GM21737 (cell line): ENCODE data around the gene SALL4.
"Not testable (repeated sequence)": the region's sequence is repeated elsewhere in the genome, so short reads cannot be mapped to it uniquely, and the experiment has no call there.

Experiments
- ATAC-seq: cut with Tn5 transposase; IDR thresholded peaks from one replicate; pipeline ENCODE4 v1.9.1; 2021; ENCODE audit warnings: mild to moderate bottlenecking, moderate library complexity; ENCODE audit not compliant: unreplicated experiment

Gene SALL4

DNA sequence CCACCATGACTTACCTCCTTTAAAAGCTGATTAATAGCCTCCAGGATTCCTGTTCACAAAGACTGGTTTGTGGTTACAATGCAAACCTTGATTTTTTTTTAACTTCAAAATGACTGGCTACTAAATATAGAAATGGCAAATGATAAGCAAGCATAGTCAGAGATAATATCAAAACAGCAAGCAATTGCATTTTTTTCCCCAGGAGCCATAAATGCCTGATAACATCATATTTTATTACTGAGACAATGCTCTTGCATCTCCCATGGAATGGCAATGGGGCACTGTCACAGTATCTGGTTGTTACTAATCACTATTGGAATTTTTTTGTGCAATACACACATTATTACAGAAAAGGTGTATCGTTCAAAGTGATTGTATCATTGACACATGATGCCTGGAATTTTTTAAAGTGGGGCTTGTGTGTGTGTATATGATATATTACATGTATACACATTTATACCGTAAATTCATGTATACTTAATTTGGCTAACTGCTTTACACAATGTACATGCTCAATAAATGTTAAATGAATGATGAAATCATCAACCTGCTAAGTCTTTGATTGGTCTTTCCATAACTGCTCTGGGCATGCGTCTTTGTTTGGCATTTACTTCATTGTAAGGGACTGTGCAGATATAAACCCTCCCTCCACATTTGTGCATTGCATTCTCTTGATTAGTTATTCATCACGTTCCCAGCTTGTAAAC, 980 bp upstream of the SALL4 start:
- ATAC-seq, result no peak

DNA sequence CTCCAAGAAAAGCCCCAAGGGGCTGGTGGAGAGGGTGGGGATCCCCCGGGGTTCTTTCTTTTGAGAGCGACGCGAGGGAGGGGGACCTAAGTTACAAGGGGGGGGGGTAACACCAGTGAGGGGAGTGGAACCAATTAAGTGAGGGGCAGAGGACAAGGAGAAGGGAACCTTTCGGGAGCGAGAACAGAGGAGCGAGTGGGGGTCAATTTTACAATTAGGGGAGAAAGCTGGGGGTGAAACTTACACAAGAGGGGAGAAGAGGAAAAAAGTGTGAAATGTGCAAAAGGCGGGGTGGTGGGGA, 548 bp downstream of the SALL4 start:
- no peak for ATAC-seq

DNA sequence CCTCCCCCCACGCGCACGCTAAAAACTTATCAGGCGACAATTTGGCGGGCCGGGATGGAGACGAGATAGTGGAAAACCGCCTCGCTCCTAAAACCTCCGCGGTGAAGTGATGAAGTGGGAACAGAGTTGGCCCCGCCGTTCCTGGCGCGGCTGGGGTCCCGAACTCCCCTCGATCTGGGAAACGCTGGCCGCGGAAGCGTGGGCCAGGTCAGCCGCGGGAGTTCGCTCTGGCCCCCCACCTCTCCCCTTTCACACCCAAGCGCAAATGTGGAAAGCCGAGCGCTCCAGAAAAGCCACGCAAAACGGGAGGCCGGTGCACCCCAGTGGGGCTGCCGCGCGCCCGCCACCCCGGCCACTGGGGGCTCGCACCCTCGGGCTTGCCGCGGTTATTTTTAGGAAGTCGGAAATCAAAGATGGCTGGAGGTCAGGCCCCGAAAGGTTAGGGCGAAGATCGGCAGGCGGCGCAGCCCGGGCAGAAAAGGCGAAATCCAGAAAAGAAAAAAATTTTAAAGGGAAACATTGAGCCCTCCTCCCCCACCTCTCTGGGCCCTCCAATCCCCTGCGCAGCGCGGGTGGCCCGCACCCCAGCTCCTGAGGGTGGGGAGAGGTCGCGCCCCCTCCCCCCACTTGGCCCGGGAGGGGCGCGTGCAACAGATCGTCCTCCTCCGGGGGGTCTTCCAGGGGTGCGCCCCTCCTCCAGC, 1.0 kb downstream of the SALL4 start:
- no peak for ATAC-seq

DNA sequence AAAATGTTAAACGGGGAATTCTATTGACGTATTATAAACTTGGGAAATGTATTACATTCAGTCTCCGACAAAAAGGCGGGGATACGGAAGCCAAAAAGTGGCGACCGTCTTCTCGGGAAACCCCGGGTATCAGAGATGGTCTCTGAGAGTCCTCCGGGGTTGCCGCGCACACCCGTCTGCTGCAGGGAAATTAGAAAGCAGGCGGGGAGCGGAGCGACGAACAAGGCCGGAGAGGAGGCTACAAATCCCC, 1.5 kb downstream of the SALL4 start:
- no peak for ATAC-seq

DNA sequence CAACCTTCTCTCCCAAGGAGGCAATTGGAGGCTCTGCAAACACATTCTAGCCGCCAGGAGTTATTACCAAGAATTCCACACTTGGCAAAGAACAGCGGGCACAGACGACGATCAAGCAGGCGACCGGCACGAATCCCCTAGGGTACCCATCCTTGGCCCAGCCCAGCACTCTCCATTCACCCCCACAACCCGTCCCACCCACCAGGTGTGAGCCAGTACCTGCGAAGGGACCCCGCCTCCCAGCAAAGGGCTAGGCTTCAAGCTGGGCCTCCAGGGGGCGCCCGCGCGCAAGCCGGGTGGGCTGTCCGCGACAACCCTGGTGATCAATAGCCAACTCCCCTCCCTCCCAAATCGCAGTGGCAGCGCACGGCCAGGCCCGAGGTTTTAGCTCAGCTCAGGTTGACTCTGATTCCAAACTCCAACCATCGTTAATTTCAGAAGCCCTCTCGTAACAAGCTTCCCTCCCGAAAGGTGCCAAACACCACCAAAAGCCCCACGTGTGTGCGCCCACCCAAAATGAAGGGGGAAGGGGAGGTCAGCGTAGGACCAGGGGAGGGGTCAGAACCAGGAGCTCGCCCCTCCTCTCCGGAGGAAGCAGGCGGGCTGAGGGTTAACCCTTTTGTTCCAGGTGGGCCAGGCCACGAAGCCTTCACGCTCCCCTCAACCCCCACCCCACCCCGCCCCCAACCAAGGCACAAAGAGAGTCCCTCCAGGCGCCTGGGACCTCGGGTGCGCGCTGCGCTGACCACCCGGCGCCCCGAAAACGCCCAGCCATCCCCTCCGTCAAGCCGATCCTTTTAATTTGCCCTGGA, 2.1 kb downstream of the SALL4 start:
- ATAC-seq, result no peak

DNA sequence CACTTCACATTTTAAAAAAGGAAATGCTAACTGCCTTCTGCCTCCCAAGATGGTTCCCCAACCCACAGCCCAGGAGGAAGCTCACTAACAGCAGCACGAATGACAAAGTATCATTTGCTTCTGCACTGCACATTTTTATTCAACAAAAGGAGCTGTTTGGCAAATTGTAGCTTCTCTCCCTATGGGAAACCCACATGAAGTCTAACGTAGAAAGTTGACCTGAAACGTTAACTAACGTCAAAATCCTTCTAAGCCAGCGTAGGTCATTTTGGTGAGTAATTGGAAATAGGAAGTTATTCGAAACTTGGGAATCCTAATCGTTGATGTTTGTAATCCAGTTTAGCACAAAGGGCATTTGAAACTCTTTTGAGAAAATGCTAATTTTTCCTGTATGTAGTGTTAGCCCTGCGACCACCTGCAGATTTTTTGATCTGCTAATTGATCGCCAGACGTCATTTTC, 2.9 kb downstream of the SALL4 start:
- no peak for ATAC-seq

DNA sequence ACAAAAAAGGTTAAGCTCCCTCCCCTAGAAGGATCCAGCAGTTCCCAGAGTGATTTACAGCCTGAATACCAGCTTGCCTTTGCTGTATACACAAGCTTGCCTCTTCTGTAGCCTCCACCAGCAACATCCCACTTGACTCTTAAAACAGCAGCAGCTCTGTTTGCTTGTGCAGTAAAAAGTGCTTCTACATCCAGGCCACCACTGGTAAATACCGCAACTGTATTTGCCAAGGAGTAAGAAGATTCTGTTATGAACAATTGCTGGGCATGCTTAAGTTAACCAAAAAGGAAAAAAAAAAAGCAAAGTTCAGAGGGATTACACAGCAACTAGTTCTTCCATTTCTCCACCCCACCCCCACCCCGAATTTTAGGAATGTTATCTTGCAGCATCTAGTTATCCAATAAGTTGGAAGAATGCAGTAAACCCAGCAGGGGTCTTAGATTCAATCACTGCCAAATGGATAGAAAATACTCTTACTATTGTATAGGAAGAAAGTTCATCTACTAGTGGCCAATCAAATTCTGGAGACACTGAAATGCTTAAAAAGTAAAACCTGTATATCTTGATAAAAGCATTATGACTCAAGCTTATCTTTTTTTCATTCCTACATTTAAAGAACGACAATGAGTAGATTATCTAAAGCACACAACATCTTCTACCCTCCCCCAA, 4.8 kb downstream of the SALL4 start:
- no peak for ATAC-seq

DNA sequence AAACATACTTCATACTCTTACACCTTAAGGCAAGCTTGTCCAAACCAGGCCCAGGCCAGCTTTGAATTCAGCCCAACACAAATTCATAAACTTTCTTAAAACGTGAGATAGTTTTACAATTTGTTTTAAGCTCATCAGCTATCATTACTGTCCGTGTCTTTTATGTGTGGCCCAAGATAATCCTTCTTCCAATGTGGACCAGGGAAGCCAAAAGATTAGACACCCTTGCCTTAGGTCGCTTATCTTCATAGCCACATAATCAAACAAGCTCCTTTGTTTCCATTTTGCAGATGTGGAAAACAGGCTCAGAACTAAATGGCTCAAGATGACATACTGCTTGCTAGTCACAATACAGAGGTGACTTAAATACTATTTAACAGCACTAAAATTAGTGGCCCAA, 6.0 kb downstream of the SALL4 start:
- no peak for ATAC-seq

DNA sequence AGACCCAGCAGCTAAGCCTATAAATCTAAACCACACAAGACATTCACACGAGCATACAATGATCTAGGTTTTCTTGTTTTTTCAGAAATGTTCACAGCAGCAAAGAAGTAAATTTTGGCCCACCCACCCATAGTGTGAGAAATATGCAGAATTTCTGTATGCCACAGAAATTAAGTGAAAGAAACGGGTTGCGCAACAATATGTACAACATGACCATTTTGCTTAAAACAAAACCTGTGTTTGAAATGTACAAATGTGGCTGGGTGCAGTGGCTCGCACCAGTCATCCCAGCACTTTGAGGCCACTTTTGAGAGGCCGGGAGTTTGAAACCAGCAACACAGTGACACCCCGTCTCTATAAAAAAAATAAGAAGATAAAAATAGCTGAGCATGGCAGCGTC, 9.4 kb downstream of the SALL4 start:
- ATAC-seq, result no peak

DNA sequence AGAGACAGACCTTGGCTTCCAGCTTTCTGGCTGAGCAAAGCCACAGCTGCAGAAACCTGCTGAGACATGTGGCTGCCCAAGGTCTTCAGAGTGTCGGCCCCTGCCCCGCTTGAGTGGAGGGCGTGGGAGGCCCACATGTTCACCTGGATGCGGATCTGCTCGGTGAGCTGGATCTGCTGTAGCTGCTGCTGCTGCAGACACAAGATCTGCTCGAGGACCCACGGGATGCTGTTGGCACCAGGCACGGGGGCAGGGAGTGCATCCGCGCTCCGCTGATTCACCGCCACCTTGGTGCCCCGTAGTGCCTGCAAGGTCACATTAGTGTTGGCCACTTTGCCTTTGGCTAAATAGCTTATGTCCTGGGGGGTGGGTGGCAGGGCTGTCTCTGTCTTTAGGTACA, 10.7 kb downstream of the SALL4 start:
- ATAC-seq, result no peak

DNA sequence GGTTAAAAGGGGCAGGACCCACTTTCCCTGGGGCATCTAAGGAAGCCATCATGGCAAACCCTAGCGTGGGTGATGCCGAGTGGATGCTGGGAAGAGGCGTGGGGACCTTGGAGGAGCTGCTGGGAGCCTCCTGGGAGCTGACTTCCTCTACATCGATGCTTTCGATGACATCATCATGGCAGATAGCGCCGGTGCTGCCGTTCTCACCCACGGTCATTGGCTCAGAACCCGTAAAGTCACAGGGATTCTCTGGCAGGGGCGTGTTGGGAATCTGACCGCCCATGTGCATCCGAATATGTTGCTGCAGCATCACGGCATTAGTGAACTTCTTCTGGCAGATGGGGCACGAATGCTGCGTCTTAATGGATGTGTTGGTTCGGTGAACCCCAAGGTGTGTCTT, 12.1 kb downstream of the SALL4 start:
- ATAC-seq, result no peak

DNA sequence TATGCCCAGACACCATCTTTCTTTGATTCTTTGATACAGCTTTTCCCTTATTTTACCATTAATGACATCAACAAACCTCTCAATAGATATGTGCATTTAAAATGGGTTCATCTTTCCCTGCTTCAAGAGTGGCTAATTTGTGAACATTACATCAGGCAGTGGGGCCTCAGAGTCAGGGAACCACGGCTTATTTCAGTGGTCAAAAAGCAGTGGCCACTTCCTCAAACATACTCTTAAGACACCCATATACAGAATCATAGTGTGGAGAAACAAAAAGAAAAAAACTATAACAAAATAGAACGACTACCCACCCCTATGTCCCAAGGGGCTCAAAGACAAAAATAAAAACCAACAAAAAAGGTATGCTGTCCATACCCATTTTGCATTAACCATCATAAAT, 12.9 kb downstream of the SALL4 start:
- ATAC-seq, result no peak

DNA sequence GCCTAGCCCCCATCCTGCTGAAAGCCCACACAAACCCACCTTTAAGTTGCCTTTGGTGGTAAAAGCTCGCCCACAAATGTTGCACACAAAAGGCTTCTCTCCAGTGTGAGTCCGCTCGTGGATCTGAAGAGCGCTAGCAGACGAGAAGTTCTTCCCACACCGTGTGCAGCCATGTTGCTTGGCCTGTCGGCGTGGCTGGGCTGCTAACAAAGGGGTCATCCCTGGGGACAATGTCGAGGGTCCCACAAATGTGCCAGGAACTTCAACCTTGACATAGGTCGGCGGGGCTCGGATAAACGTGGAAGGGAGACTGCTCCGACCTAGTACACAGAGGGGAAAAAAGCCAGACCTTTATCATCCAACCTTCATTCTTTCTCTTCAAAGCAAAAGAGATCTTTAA, 13.5 kb downstream of the SALL4 start:
- ATAC-seq, result no peak

DNA sequence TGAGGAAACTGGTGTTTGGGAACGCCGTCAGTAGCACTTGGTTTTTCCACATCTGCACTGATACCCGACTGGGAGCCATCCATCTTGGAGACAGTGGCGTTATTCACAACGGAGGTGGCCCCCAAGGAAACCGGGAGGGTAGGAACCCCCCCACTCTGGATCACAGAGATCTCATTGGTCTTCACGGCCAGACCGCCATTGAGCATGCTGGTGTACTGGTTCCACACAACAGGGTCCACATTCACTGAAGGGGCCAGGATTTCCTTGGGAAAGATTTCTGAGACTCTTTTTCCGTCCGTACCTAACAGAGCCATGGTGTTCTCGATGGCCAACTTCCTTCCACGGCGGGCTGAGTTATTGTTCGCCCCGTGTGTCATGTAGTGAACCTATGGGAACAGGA, 18.0 kb downstream of the SALL4 start:
- ATAC-seq, result no peak

DNA sequence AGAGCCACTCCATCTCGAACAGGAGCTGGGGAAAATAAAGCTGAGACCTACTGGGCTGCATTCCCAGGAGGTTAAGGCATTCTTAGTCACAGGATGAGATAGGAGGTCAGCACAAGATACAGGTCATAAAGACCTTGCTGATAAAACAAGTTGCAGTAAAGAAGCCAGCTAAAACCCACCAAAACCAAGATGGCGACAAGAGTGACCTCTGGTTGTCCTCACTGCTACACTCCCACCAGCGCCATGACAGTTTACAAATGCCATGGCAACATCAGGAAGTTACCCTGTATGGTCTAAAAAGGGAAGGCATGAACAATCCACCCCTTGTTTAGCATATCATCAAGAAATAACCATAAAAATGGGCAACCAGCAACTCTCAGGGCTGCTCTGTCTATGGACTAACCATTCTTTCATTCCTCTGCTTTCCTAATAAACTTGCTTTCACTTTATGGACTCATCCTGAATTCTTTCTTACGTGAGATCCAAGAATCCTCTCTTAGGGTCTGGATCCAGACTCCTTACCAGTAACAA, 24.0 kb downstream of the SALL4 start:
- ATAC-seq, result not testable (repeated sequence)

DNA sequence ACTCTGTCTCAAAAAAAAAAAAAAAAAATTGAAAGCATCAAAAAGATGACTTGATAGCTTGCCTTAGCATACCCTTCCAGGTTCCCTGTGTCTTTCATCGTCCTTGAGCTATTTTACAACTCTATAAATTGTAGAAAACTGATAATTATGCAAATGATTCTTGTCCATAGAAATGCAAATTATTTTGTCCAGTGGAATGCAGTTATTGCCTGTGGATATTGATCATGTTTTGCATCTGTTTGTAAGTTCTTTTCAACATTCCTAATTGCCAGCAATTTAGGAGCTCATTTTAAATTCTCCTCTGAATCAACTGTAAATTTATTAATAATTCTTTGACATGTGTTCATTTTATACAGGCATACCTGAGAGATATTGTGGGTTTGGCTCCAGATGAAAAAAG, 27.1 kb downstream of the SALL4 start:
- no peak for ATAC-seq

DNA sequence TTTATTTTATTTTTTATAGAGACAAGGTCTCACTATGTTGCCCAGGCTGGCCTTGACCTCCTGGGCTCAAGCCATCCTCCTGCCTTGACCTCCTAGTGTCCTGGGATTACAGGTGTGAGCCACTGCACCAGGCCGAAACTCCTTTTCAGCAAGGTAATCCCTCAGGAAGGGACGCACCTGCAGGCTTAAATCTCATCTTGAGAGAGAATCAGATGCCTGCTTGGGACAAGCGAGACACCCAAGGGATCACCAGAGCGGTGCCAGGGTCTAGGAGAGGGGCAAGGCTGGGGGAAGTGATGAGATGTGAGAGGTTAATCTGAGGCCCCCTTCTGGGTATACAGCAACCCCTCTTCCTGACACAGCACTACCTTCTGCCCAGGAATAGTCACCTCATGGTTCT, 30.1 kb downstream of the SALL4 start:
- ATAC-seq, result no peak

DNA sequence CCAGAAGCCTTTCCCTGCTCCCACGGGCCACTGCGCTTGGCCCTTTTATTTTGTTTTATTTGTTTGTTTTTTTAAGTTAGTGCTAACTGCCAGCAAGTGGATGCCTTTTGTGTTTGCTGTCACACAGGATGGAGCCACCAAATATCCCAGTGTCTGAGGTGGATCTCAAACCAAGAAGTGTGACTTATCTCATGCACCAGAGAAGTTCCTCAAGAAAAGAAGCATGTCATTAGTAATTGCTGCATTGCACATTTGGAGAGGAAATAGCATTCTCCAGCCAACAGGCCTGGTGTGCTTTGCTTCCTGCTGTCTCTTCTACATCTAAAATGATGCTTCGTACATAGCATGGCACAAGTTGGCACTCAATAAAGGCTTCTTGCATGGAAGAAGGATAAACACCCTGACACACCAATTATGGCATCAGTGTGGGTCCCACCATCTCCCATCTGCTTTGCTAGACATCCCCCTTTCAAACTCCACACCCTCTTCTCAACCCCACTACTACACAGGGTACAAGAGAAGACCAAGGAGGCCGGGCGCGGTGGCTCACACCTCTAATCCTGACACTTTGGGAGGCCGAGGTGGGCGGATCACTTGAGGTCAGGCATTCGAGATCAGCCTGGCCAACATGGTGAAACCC, 32.2 kb downstream of the SALL4 start:
- no peak for ATAC-seq

DNA sequence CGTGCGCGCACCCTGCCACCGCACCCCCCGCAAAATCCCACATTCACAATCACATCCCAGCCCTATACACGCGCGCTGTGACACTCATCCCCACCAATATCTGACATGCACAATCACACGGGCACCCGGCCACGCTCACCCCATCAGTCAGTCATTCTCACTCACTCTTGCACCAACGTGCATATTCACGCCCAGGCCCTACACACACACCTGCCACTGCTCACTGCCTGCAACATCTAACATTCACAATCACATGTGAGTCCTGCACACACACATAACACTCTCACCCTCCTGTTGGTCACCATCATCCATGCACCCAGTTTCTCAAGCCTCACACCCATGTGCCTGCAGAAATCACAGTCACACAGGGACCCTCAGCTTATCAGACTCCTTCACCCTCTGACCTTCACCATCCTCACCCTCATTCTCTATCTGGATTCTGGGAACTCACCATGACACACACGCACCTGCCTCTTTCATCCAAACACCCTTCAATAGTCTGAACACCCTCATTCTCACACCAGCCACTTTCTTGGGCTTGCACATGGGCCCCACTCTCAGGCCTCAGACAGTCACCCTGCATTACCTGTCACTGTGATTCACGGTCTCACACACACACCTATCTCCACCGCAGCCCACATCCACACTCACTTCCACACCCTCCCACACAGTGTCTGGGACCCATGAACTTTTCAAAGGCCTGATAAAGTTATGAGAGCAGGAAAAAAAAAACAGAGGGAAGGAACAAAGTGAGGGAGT, 33.4 kb downstream of the SALL4 start:
- ATAC-seq, result no peak
